GM12873 (cell line): ENCODE measurements around the gene EPAS1.

ENCODE experiments used
- CTCF ChIP-seq: IDR thresholded peaks from 2 replicates; pipeline ENCODE4 v1.5.1; 2012; ENCODE audit warnings: low read depth, mild to moderate bottlenecking, moderate library complexity, low read length, control low read depth; ENCODE audit not compliant: insufficient read depth; ENCODE audit errors: missing control alignments

EPAS1 gene

DNA sequence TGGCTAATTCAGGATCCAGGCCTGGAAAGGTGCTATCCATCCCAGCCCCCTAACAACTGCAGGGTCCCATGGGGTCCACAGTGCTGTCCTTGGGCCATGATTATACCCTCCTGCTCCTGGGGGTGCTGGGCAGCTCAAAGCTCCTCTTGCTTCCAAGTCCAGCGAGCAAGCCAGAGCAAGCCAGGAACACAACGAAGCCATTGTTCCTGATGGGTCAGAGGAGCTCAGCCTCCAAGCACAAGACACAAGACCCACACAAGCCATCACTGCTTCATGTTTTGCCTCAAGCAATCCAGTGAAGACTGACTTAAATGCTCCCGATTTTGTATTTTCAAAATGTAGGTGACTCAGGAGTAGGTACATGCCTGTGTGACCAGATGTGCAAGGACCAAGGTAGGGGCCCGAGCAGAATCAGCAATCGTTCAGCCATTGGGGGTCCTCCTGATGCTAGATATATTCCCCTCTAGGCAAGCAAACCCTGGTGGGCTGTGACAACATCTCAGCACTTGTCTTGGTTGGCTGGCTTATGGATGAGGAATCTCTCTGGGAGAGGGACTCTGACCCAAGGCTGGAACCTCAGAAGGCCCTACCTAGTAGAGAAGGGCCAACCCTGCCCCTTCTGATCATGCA lies 90.8 kb downstream of the EPAS1 start:
- TF ChIP-seq CTCF: no peak

GRCh38 chr2:46388881-46389280 lies 91.7 kb downstream of the EPAS1 start:
- TF ChIP-seq CTCF: no peak

GRCh38 chr2:46389417-46389916 lies 92.3 kb downstream of the EPAS1 start:
- no peak for TF ChIP-seq CTCF

GRCh38 chr2:46390036-46390435 lies 92.8 kb downstream of the EPAS1 start:
- no peak for TF ChIP-seq CTCF

GRCh38 chr2:46390901-46391395 lies 93.7 kb downstream of the EPAS1 start:
- TF ChIP-seq CTCF: no peak

DNA sequence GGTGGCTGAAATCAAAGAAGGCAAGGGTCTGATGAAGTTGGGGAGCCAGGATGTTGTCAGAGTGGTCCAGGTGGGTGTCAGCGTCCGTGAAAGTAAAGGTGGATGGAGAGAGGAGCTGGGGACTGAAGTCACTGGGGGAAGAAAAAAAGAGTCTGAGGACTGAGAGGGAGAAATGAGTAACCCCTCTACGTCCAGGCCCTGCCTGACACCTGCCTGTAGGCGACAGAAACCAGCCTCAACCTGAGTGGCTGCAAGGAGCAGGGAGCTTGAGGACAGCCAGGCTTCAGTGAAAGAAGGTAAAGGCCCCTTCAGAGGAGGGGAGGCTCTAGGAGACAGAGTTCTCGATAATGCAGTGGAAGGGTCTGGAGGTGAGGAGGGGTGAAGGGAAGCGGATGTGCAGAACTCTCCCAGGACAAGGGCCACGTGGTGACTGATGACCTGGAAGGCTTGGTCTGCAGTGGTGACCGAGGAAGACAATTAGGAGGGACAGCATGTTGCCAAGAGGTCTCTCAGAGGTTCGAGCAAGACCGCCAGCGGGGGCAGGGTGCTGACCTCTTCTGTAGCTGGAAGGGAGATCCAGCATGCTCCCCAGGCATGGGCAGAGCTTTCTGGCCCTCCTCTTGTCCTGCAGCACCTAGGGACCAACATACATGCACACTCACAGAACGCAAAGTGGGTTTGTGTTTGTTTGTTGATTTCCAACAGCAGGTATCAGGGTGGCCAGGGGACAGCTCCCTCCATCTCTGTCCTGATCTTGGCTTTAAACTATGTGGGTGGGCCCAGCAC lies 95.5 kb downstream of the EPAS1 start:
- TF ChIP-seq CTCF: no peak

DNA sequence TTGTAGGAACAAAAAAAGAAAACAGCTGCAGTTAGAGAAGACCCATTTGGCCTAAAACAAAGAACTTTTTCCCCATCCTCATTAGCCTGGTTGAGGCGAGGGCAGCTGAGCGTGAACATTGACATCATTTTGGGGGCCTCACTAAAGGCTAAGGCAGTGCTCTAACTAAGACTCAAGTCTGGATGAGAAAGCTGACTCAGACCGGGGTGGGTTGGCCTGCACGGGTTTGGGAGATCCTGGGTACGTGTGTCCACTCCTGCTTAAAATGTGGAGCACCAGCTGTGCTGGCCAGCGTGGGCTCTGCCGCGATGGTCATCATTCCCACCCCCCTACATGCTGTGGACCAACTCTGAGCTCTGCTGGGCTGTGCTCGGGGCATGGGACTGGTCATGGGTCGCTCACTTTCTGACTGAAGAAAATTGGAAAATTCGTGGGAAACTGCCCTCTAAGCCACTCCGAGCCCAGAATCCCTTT lies 96.2 kb downstream of the EPAS1 start:
- TF ChIP-seq CTCF: no peak
